HG02852 (cell line): Measurements from ENCODE around the gene MRPS18A.

Source experiments
- ATAC-seq: cut with Tn5 transposase; IDR thresholded peaks from one replicate; pipeline ENCODE4 v1.9.1; 2021; ENCODE audit warnings: mild to moderate bottlenecking, moderate library complexity; ENCODE audit not compliant: unreplicated experiment

The MRPS18A gene

DNA sequence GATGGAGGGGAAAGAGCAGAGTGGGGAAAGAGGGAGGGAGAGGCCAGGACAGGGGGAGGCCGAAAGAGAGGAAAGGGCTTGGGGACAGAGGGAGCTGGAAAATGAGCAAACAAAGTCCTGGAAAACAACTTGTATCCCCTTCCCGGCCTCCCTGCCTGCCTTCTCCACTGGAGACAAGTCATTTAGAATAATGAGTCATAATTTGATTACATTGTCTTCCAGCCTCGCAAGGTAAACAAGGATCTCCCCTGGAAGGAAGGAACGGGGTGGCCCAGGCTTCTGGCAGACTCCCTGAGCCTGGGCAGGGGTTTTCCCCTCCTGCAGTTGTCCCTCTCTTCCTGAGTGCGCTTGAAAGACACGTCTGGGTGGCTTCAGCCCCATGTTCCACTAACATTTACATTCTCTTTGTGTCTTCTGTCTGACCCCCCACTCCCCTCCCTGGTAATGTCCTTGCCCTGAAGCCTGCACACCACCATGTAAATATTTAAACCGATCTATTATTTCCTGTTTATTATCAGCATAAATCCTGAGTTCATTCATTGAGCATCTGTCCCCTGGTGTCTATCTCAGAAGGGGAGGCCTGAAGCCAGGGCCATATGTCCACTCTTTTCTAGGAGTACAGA, 12.1 kb upstream of the MRPS18A start:
- no peak for ATAC-seq

DNA sequence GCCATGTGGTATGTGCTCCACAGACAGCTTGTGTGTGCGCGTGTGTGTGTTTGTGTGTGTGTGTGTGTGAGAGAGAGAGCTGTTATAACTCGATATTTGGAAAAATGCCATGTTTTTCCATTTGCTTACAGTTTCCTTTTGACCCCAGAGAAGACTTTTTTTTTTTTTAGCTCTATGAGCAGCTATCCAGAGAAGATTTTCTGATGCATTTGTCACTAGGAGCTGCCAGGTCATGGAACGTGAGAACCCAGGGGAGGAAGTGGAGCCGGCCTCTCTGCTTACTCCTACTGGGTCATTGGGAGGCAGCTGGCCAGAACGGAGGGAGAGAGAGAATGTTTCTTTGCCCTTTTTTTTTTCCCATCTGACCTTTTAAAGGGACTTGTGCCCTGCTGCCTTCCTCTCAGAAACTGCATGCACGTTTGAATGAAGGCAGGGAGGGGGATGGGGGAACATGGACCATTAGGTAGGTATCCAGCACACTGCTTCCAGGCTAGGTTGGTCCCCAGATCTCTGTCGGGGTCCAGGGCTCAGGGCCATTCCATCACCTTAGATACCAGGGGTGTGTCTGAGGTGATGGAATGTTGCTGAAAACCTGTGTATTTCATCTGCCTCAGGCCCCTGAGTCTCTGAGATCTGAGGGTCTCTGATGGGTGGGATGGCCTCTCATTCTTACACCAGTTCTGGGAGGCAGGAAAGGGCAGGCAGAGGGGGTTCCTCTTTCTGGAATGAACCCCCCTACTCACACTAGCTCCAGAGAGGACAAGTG, 11.2 kb upstream of the MRPS18A start:
- ATAC-seq, result no peak

DNA sequence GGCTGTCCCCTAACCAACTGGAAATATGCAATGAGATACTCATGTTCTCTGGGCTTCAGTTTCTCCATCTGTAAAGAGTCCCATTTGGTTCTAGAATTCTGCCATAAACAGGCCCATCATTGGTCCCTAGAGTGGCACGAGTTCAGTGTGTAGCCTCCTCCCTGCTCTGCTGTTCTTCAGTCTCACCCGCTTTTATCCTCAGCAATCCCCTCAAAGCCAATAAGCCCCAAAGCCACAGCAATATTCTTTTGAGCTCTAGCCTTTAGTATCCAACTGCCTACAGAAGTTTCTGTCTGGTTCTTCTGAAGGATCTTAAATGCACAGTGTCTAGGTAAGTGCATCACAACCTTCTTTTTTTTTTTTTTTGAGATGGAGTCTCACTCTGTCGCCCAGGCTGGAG, 9.8 kb upstream of the MRPS18A start:
- no peak for ATAC-seq

DNA sequence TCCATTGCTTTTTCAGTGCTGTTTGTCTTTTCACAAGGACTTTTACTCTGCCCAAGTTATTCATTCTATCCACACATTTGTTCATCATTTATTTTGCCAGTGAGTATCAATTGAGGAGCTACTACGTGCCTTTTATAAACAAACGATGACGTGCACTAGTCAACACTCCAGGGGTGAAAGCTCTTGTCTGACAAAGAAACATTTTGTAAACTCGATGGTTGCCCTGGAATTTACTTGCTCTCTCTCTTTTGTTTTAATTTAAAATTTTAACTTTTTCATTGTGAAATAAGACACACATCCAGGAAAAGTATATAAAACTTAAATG, 8.3 kb upstream of the MRPS18A start:
- ATAC-seq, result no peak

DNA sequence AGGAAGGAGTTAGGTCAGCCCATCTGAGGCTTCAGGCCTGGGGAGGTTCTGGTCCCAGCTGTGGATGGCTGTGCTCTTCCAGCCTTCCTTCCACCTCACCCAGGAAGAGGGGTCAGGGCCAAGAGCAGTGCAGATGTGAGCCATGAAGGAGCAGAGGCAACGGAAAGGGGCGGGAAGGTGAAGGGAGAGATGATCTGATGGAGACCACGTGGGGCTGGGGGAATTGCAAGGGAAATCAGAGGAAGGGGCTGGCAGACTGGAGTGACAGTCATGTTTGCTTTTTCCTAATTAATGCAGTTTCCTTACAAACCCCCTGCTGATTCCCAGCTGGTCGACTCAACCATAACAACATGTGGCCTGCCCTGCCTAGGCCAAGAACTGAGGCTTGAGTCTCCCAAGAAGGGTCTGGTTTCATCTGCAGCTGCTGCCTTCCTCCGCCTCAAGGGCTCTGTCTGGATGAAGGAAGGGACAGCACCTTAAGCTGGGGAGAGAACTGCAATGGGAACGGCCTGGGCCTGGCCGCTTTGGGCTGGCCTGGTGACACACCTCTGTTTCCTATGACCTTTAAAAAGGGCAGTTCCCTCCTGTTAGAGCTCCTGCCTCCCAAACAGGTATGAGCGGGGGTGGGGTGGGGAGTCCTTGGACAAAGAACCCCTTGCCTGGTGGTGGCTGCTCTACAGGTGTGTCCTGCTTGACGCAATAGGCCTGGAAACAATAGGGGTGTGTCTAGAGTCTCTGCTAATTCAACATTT, 7.8 kb upstream of the MRPS18A start:
- no peak for ATAC-seq

DNA sequence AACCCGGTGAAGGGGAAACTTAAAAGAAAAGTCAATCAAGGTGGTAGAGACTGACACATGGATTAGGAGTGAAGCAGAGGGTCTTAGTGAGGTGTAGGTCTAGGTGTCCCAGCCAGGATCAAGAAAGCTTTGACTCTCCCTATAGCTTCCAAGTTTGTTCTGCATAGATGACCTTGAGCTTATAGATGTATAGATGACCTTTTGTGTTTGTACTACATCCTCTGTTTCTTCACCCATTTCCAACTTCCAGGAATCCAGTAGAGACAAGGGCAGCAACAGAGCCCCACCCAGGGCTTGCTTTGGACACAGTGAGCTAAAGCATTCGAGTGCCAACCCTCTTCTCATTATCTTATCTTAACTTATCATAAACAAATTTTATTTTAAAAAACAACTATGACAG, 1.8 kb upstream of the MRPS18A start:
- ATAC-seq, result no peak

DNA sequence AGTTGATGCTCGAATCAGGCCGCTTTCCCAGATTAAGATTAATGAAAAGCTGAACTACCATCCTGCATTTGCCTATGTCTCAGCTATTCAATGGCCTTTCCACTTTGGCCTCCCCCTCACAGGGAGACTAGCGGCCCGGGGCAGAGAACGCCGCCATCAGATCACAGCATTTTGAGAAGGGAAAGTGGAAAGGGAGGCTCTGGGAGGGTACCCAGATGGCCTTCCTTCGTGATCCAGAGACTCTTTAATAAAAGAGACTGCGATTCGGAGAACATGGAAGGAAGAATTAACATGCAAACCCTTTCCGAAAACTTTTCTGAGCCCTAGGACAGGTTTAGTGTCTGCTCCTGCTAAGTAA, 533 bp downstream of the MRPS18A start:
- no peak for ATAC-seq

DNA sequence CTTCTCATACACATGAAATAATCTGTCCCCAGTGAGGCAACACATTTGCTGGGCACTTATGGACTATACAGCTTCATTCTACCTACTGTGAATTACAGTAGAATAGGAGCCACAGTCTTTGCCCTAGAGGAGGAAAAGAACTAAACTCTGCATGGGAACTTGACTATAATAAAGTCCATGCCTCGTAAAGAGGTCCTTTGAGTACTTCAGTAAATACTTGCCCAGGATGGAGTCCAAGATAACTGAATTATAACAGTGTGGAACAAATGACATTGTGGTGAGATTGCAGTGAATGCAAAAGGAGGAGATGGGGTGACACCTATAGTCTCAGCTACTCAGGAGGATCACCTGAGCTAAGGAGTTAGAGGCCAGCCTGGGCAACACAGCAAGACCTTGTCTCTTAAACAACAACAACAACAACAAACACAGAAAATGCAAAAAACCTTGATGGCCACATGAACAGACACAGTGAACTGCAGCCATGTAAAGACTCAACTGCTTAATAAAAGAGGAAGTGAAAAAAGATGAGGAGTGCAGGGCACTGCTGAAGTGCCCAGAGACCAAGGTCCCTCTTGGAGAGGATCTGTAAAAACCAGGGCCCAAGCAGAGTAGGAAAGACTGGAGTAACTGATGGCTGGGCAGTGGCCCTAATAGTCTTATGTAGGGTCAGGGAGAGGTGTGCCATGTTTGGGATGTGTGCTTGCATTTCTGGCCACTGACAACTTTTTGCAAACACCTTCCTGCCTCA, 3.7 kb downstream of the MRPS18A start:
- no peak for ATAC-seq

DNA sequence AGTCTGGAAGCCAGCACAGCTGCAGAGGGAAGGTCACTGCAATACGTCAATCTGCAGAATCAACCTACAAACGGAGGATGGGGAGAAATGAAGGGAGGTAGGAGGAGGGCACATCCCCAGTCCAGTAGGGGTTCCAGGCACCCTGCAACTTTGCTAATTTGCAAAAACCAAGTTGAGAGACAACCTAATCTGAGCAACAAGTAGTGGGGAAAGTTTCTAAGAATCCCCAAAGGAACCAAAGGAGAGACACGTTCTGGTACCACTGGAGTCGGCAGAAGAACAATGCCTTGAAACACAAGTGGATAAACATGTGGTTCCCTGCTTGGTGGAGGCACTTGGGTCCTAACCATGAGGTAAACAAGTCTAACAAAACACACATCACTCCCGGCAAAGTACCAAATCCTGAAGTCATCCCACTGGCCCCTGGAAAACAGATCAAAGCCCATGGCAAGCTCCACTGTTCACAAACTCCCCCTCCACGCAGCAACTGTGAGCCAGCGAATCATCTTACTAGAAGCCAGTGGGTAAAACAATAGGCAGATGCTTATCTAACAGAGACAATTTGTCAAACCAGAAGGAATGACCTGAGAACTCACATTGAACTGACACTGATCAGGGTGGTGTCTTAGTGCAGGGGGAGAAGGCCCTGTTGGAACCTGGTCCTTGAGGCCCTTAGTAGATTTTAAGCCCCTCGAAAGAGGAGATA, 4.7 kb downstream of the MRPS18A start:
- no peak for ATAC-seq

DNA sequence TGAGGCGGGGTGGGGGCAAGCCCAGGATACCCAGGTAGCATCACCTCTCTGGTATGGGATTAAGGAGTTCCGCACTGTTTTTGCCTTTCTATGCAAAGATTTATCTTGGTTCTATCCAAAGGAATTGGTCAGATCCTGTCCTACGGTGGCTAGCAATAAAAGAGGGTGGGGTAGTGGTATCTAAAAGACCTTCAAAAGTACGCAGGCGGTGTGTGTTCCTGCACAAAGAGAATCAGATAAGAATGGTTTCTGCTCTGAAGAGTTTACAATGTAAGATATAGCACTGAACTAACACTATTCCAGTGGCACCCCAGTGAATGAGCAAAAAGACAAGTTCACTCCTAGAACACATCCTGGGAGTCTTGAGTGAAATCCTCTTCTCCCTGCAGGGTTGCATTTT, 6.3 kb downstream of the MRPS18A start:
- no peak for ATAC-seq

DNA sequence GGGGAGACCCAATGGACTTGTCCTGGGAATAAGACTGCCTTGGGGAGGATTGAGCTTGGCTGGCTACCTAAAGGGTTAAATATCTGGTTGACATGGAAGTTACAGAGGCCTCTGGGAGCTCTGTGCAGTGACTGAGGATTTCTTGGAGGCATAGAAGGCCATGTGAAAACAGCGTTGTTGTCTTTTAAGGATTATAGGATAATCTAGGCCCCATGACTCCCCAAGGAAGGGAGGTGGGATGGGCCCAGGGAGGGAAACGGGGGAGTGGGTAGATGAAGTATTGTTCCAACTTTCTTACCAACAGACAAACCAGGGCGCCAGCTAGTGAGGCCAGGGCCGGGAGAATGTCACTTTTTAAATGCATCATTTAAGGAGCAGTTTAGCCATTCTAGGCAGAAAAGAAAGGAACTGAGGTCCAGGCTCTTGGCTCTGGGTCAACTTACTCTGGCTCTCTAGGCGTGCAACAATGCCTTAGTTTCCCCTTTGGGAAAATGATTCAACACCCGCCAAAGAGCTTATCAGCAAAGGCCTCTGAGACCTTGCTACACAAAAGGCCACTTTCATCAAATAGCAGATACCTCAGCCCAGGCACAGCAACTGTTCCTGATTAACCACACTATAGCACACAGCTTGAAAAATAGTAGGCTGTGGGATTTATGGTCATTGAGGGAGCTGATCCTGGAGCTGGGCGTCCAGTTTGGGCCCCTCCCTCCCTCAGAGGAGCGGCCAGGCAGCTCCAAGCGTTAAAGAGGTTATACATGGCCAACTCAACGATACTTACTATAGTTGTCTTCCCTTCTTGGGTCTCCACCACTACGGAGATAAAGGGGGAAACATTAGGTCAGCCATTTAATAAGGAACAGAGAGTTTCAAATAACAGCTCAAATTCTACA, 7.0 kb downstream of the MRPS18A start:
- ATAC-seq, result no peak

DNA sequence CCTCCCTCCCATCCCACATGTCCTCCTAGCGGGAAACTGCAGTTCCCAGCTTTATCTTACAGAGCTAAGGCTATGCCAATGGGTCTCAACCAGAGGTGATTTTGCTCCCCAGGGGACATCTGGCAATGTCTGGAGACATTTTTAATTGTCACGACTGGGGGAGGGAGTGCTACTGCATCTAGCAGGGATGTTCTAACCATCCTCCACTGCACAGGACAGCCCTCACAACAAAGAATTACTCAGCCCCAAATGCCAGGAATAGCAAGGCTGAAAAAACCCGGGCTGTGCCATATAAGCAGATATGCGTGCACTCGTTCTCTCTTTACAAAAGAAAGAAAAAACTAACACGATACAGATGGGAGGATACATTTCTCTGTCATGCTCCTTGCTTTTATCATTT, 8.5 kb downstream of the MRPS18A start:
- no peak for ATAC-seq

DNA sequence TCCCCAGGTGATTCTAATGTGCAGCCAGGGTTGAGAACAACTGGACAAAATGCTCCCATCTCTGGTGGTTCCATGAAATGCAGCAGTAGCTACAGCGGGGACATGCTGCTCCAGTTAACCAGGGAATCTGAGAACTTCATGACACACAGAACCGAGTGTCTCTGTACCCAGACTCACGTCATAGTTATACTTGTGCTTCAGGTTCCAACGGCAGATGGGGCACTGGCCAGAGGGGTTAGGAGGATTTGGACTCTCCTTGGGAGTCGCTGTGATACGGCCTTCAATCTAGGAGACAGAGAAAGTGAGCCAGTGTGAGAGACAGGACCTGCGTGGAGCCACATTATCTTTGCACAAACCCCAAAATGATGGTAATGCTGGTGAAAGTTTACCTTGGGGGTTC, 9.2 kb downstream of the MRPS18A start:
- no peak for ATAC-seq

DNA sequence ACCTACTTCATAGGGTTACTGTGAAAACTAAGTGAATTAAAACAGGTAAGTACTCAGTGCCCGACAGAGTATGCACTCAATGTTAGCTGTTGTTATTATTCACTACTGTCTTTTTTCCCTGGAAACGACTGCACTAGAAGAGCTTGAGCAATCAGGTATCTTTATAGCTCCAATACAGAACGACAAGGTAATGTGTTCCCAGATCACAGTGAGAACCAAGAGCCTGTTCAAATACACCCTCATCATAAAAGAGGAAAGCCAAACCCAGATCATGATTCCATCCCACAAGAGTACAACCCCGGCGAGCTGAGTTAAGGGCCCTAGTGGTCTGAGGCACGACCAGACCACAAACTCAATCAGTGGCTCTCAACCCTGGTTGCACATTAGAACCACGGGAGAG, 9.8 kb downstream of the MRPS18A start:
- no peak for ATAC-seq

DNA sequence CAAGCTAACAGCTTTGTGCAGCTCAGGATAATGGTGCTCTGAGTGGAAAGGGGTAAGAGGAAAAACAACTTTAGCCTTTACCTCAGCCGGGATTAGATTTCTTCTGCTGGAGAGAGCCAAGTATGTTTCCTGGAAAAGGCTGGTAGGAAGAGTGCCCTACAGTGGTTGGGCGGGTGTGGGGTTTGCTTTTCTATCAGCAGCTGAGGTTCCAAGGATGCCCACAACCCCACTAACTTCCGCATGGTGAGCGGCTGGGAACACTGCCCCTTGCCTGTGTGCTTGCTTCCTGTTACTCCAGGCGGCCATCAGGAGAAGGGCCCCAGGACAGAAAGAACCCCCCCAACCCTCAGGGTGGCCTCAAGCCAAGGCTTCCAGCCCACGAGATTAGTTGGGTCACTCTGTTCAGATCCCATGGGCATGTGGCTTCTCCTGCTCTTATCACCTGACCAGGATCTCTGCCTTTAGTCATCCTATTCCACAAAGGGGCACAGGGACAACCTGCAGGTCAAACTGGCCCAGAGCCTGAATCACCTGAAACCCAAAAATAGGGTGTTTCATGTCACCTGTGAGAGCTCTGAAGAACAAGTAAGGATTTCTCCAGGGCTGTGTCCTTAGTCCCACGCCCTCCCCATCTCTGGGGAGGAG, 10.5 kb downstream of the MRPS18A start:
- no peak for ATAC-seq

DNA sequence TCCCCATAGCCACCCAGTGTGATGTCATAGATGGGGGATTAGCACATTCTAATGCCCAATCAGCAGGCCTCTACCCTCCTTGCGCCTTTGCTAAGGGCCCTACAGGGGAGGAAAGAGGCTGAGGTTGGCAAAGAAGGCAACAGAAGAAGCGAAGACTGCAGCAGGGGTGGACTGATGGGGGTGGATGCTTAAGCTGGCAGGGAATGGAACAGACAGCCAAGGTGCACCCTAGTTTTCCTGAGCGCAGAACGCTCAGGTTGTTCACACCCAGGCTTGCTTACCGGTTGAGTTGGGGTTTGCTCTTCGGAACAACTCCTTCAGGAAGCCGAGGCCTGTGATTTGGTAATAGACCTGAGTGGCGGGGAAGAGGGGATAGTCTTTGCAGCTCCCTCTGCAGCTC, 12.7 kb downstream of the MRPS18A start:
- ATAC-seq, result no peak

DNA sequence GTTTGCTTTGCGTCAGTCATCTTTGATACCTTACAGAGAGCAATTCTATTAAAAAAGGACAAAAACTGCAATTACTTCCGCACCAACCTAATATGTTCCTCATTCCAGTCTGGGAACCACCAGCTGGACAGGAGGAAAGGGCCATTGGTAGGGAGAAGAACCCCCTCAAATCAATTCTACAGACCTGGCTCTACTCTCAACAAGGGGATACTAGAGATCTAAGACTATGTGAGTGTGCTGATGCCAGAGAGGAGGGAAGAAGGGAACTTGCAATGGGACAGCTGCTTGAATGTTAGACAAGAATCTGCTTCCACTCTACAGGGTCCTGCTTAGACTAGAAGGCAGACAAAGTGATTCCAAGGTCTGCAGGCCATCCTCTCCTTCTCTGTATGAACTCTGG, 13.3 kb downstream of the MRPS18A start:
- ATAC-seq, result no peak

DNA sequence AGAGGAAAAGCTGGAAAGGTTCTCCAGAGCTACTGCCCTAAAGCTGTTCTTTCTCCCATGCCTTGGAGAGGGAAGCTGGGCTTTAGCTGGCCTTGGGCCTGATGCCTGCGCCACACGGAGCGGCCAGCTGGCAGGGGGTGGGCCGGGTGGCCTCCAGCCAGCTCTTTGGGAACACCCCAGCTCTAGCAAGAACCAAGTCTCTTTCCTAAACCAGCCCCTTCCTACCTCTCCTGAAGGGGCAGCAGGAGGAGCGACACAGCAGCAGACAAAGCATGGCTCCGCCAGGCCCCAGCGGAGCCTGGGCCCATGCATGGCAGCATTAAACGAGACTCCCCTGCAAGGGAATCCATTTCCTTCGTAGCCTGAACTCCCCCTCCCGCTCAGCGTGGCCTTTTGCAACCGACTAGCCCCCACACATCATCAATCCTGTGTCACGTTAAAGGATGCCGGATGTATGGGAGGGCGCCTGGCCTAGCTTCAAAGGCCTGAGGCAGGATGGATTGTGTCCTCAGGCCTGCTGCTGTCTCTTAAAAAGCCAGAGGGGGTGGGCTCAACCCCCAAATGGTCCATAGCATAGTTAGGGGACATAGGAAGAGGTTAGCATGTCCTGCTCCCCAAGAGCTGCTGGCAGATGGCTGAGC, 14.0 kb downstream of the MRPS18A start:
- no peak for ATAC-seq
